Erythroblast (primary cell): Measurements from ENCODE around the gene NELFCD.

ENCODE experiments used
- GATA1 ChIP-seq: IDR thresholded peaks from 2 replicates; pipeline ENCODE4 v1.6.1; 2011; ENCODE audit warnings: low read depth, mild to moderate bottlenecking, control low read depth, low read length, moderate library complexity
- POLR2A ChIP-seq: IDR thresholded peaks from 2 replicates; pipeline ENCODE4 v1.6.1; 2011; ENCODE audit warnings: mild to moderate bottlenecking, low read length

- TF ChIP-seq POLR2A (no peak), GATA1 (no peak)
Observed at GRCh38 chr20:59037386-59037785, 56.3 kb downstream of the NELFCD start.
